ENCODE data around the gene ICE1. TPM values are rescaled to one million over a fixed set of nuclear protein-coding genes. Genes with fewer than 3 reads are reported as not detected.

ICE1 gene
- total RNA-seq, 2 donors from 2014 or later: 31.8 to 41.3 TPM

- no peak overlapping the region for H3K27ac Mint-ChIP-seq
- ATAC-seq (no peak), DNase-seq (ENCODE audit: low spot score) (no peak)
- peaks cover 5% of the 10 kb centered on the region for H3K36me3 Mint-ChIP-seq
- no peaks in the 10 kb centered on the region for H3K4me1 Mint-ChIP-seq (ENCODE audit: low read depth in 2 of 2)
- no peak overlapping the region for H3K4me3 Mint-ChIP-seq
- H3K27me3 Mint-ChIP-seq: peaks cover 24 to 31% of the 10 kb centered on the region in 2 donors
- no peaks in the 10 kb centered on the region for H3K9me3 Mint-ChIP-seq
Observed at GRCh38 chr5:5531371-5531770, 108.9 kb downstream of the ICE1 start.

DNA sequence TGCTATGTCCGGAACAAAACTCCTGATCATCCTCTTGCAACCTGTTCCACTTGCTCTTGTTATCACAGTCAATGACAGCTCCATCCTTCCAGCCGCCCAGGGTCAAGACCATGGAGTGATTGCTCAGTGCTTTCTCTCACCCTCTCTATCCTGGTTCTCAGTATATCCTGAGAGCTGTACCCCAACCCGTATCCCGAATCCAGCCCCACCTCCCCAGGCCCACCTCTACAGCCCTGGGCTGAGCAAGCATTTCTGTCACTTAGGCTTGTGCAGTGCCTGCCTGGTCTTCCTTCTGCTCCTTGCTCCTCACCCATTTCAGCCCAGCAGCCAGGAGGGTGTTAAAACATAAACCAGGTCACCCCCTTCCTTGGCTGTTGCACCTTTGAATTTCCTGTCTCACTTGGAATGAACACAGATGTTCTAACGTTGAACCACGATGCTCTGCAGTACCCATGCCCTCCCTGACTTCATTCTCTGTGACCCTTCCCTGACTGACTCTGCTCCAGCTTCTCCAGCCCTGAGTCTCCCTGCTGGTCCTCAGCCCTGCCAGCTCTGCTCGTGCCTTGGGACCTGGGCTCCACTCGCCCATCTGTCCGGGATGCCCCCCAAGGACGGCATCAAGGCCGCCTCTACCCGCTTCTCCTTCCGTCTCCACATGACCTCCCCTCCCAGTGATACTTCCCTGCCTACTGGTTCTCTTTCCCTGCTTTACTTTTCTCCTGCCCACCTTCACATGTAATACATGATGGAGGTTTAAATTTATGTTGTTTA is 110.0 kb downstream of the ICE1 start:
- H3K27me3 Mint-ChIP-seq: peaks cover 30 to 31% of the 10 kb centered on the region in 2 donors
- no peak overlapping the region for H3K27ac Mint-ChIP-seq
- no peaks in the 10 kb centered on the region for H3K4me1 Mint-ChIP-seq (ENCODE audit: low read depth in 2 of 2)
- H3K9me3 Mint-ChIP-seq: no peaks in the 10 kb centered on the region
- peaks cover 5% of the 10 kb centered on the region for H3K36me3 Mint-ChIP-seq
- H3K4me3 Mint-ChIP-seq: no peak overlapping the region
- no peak for DNase-seq (ENCODE audit: low spot score)
- no peak for ATAC-seq

DNA sequence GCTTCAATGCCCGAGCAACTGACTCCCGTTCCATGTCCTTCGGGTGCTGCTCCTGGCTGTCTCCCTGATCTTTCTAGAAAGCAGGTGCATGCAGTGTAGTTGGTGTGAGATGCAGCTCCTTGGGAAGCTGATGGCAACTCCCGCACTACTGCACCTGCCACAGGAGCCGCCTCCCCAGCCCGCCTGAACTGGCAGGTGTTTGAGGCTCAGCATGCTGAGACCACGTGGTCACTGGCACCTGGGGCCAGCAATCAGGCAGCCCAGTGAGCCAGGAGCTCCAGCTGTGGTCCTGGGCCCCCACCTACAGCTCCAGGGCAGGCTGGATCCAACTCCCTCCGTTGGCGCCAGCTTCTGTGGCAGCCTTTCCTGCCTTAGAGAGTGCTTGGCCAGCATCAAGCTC is 111.5 kb downstream of the ICE1 start:
- Mint-ChIP-seq H3K4me3 (no peak overlapping the region), H3K27ac (no peak overlapping the region), H3K4me1 (ENCODE audit: low read depth in 2 of 2) (no peaks in the 10 kb centered on the region), H3K36me3 (peaks cover 5% of the 10 kb centered on the region), H3K9me3 (no peaks in the 10 kb centered on the region), H3K27me3 (peaks cover 30 to 35% of the 10 kb centered on the region in 2 donors)
- DNase-seq (ENCODE audit: low spot score): no peak
- no peak for ATAC-seq

GRCh38 chr5:5534333-5534732 is 111.9 kb downstream of the ICE1 start:
- DNase-seq (ENCODE audit: low spot score) (no peak), ATAC-seq (no peak)
- Mint-ChIP-seq H3K36me3 (peaks cover 5% of the 10 kb centered on the region), H3K27me3 (peaks cover 27 to 35% of the 10 kb centered on the region in 2 donors), H3K4me3 (no peak overlapping the region), H3K9me3 (no peaks in the 10 kb centered on the region), H3K27ac (no peak overlapping the region), H3K4me1 (ENCODE audit: low read depth in 2 of 2) (no peaks in the 10 kb centered on the region)

- Mint-ChIP-seq H3K27ac (no peak overlapping the region), H3K4me1 (ENCODE audit: low read depth in 2 of 2) (no peaks in the 10 kb centered on the region), H3K27me3 (peaks cover 17 to 35% of the 10 kb centered on the region in 2 donors), H3K36me3 (peaks cover 2% of the 10 kb centered on the region), H3K4me3 (no peak overlapping the region), H3K9me3 (no peaks in the 10 kb centered on the region)
- ATAC-seq (no peak), DNase-seq (ENCODE audit: low spot score) (no peak)
Observed at GRCh38 chr5:5536871-5537270, 114.4 kb downstream of the ICE1 start.

- peaks cover 11 to 30% of the 10 kb centered on the region in 2 donors for H3K27me3 Mint-ChIP-seq
Observed at GRCh38 chr5:5537426-5537825, 114.9 kb downstream of the ICE1 start.

GRCh38 chr5:5539590-5539989 is 117.1 kb downstream of the ICE1 start:
- Mint-ChIP-seq H3K27ac (no peak overlapping the region), H3K4me3 (no peak overlapping the region), H3K27me3 (peaks cover 7 to 25% of the 10 kb centered on the region in 2 donors), H3K4me1 (ENCODE audit: low read depth in 2 of 2) (no peaks in the 10 kb centered on the region), H3K36me3 (no peaks in the 10 kb centered on the region), H3K9me3 (no peaks in the 10 kb centered on the region)
- ATAC-seq: peak in 1 of 2 donors; percentile 13
- no peak for DNase-seq (ENCODE audit: low spot score)

More at GRCh38 chr5:5537426-5537825, 114.9 kb downstream of the ICE1 start:
- H3K27ac Mint-ChIP-seq: no peak overlapping the region
- H3K9me3 Mint-ChIP-seq: no peaks in the 10 kb centered on the region
- no peaks in the 10 kb centered on the region for H3K36me3 Mint-ChIP-seq
- ATAC-seq (no peak), DNase-seq (ENCODE audit: low spot score) (no peak)
- no peak overlapping the region for H3K4me3 Mint-ChIP-seq
- H3K4me1 Mint-ChIP-seq (ENCODE audit: low read depth in 2 of 2): no peaks in the 10 kb centered on the region
